GM21619 (cell line): ENCODE results near the gene KLF11.
A peak's percentile ranks its signal among the peaks of the same experiment; 100 is the strongest.

Experiments
- ATAC-seq: cut with Tn5 transposase; IDR thresholded peaks from one replicate; pipeline ENCODE4 v1.9.1; 2021; ENCODE audit not compliant: unreplicated experiment

The KLF11 gene

GRCh38 chr2:10039658-10040410 lies 3.5 kb upstream of the KLF11 start:
- no peak for ATAC-seq

- ATAC-seq = no peak
These were observed 1.6 kb upstream of the KLF11 start for GRCh38 chr2:10041711-10042110.

GRCh38 chr2:10042301-10043161 lies 819 bp upstream of the KLF11 start:
- ATAC-seq = no peak

GRCh38 chr2:10043906-10044601 lies 704 bp downstream of the KLF11 start:
- ATAC-seq = peak; percentile 48

- ATAC-seq = no peak
These were observed 2.4 kb downstream of the KLF11 start for GRCh38 chr2:10045561-10046355.

GRCh38 chr2:10046931-10047330 lies 3.6 kb downstream of the KLF11 start:
- no peak for ATAC-seq

GRCh38 chr2:10047616-10048500 lies 4.5 kb downstream of the KLF11 start:
- ATAC-seq = no peak

- no peak for ATAC-seq
These were observed 5.3 kb downstream of the KLF11 start for GRCh38 chr2:10048501-10049171.

GRCh38 chr2:10052216-10052615 lies 8.9 kb downstream of the KLF11 start:
- no peak for ATAC-seq

GRCh38 chr2:10053351-10053750 lies 10.0 kb downstream of the KLF11 start:
- no peak for ATAC-seq

- ATAC-seq = no peak
These were observed 11.1 kb downstream of the KLF11 start for GRCh38 chr2:10054424-10054823.

GRCh38 chr2:10054976-10055375 lies 11.6 kb downstream of the KLF11 start:
- no peak for ATAC-seq

- ATAC-seq = no peak
These were observed 13.1 kb downstream of the KLF11 start for GRCh38 chr2:10056439-10056838.

- no peak for ATAC-seq
These were observed 14.1 kb downstream of the KLF11 start for GRCh38 chr2:10057231-10058107.

- no peak for ATAC-seq
These were observed 15.1 kb downstream of the KLF11 start for GRCh38 chr2:10058251-10059015.

- ATAC-seq = no peak
These were observed 15.6 kb downstream of the KLF11 start for GRCh38 chr2:10059016-10059351.

GRCh38 chr2:10059552-10060335 lies 16.4 kb downstream of the KLF11 start:
- no peak for ATAC-seq
